CD14-positive monocyte (primary cell): Measurements from ENCODE around the gene ASMTL. TPM values are rescaled to one million over a fixed set of nuclear protein-coding genes. Genes with fewer than 3 reads are reported as not detected.
"Not testable (repeated sequence)": the region's sequence is repeated elsewhere in the genome, so short reads cannot be mapped to it uniquely, and the experiment has no call there.

Experiments used
- DNase-seq, 3 donors: peaks; one replicate each; pipeline ENCODE4 v3.0.0-alpha.2; 2011 to 2022
- H2AFZ ChIP-seq: 2 replicates; pipeline ENCODE4 v1.6.0; 2012; ENCODE audit warnings: mild to moderate bottlenecking, low read depth, low read length, inconsistent platforms; ENCODE audit not compliant: insufficient read depth, poor library complexity, severe bottlenecking
- H3K27ac ChIP-seq, 2 donors: 1 replicate in 1 of 2; 2 replicates in 1 of 2; pipeline ENCODE4 v1.5.1; 2012 to 2013; ENCODE audit warnings: low read length in 2 of 2, control low read depth in 1 of 2, inconsistent platforms in 1 of 2, low read depth in 1 of 2, mild to moderate bottlenecking in 1 of 2
- H3K27me3 ChIP-seq, 2 donors: one replicate each; pipeline versions ENCODE4 v1.6.0 to v1.6.1; 2011 to 2013; ENCODE audit warnings: low read length in 2 of 2; ENCODE audit not compliant: control insufficient read depth in 2 of 2, insufficient read depth in 2 of 2
- H3K36me3 ChIP-seq, 2 donors: replicated peaks in 1 of 2; 1 replicate in 1 of 2; 2 replicates in 1 of 2; pipeline versions ENCODE4 v1.5.1 to v1.6.1; 2012 to 2013; ENCODE audit warnings: low read length in 2 of 2, control low read depth in 1 of 2, inconsistent platforms in 1 of 2, mild to moderate bottlenecking in 1 of 2; ENCODE audit not compliant: insufficient read depth in 2 of 2, control insufficient read depth in 1 of 2
- H3K4me1 ChIP-seq, 2 donors: 1 replicate in 1 of 2; 2 replicates in 1 of 2; pipeline versions ENCODE4 v1.5.1 to v1.6.1; 2012 to 2013; ENCODE audit warnings: low read length in 2 of 2, control low read depth in 1 of 2, inconsistent platforms in 1 of 2, mild to moderate bottlenecking in 1 of 2, moderate library complexity in 1 of 2; ENCODE audit not compliant: insufficient read depth in 2 of 2, control insufficient read depth in 1 of 2
- H3K4me2 ChIP-seq: replicated peaks from 2 replicates; pipeline ENCODE3; 2012; ENCODE audit warnings: low read length, moderate library complexity, mild to moderate bottlenecking; ENCODE audit not compliant: poor library complexity, severe bottlenecking; ENCODE audit errors: extremely low read depth
- H3K4me3 ChIP-seq, 3 experiments: fragments of 200-600 bp in 1 of 3; sonication (generic) in 1 of 3; replicated peaks in 1 of 3; 1 replicate in 2 of 3; 2 replicates in 1 of 3; pipeline ENCODE4 v1.5.1; 2011 to 2013; ENCODE audit warnings: low read length in 3 of 3, mild to moderate bottlenecking in 3 of 3, control low read depth in 2 of 3, low read depth in 2 of 3, inconsistent platforms in 1 of 3, moderate library complexity in 1 of 3
- H3K79me2 ChIP-seq: 2 replicates; pipeline ENCODE4 v1.6.0; 2012; ENCODE audit warnings: mild to moderate bottlenecking, control low read depth, inconsistent platforms, low read length, moderate library complexity; ENCODE audit not compliant: insufficient read depth
- H3K9ac ChIP-seq: 2 replicates; pipeline ENCODE4 v1.6.0; 2017; ENCODE audit warnings: low read length, mild to moderate bottlenecking; ENCODE audit not compliant: insufficient read depth, poor library complexity, severe bottlenecking
- H3K9me3 ChIP-seq, 2 donors: replicated peaks in 1 of 2; 1 replicate in 1 of 2; 2 replicates in 1 of 2; pipeline versions ENCODE4 v1.5.1 to v1.6.1; 2012 to 2013; ENCODE audit warnings: low read length in 2 of 2, control low read depth in 1 of 2; ENCODE audit not compliant: control insufficient read depth in 1 of 2, insufficient read depth in 1 of 2
- H4K20me1 ChIP-seq: 2 replicates; pipeline ENCODE4 v1.6.0; 2012; ENCODE audit warnings: mild to moderate bottlenecking, low read length, control low read depth, moderate library complexity; ENCODE audit not compliant: insufficient read depth
- H3K27ac Mint-ChIP-seq, 7 donors: one replicate each; pipeline ENCODE4 v1.8.0; 2020; ENCODE audit warnings: mild to moderate bottlenecking in 7 of 7, mixed read lengths in 7 of 7, moderate library complexity in 6 of 7, inconsistent platforms in 2 of 7
- H3K27me3 Mint-ChIP-seq, 3 donors: one replicate each; pipeline ENCODE4 v1.8.0; 2021 to 2022; ENCODE audit warnings: low read depth in 3 of 3, mild to moderate bottlenecking in 3 of 3, mixed read lengths in 3 of 3, moderate library complexity in 3 of 3, inconsistent platforms in 1 of 3
- H3K36me3 Mint-ChIP-seq, 2 donors: one replicate each; pipeline ENCODE4 v1.8.0; 2020; ENCODE audit warnings: mixed read lengths in 2 of 2, inconsistent platforms in 1 of 2, mild to moderate bottlenecking in 1 of 2
- H3K4me1 Mint-ChIP-seq: one replicate; pipeline ENCODE4 v1.8.0; 2020; ENCODE audit warnings: mild to moderate bottlenecking, mixed read lengths
- H3K4me3 Mint-ChIP-seq, 2 donors: one replicate each; pipeline ENCODE4 v1.8.0; 2020; ENCODE audit warnings: mild to moderate bottlenecking in 2 of 2, mixed read lengths in 2 of 2, moderate library complexity in 1 of 2
- H3K9me3 Mint-ChIP-seq, 7 donors: one replicate each; pipeline ENCODE4 v1.8.0; 2020 to 2022; ENCODE audit warnings: mixed read lengths in 7 of 7, mild to moderate bottlenecking in 6 of 7, moderate library complexity in 6 of 7, inconsistent platforms in 2 of 7
- WGBS: methylation state at CpG from one replicate; pipeline ENCODE4 v1.1.5; 2013; ENCODE audit warnings: missing lambda C conversion rate; ENCODE audit not compliant: insufficient coverage; 5-methylcytosine and 5-hydroxymethylcytosine counted together
- intact Hi-C, 2 donors: fragments of 100-400 bp; cut with micrococcal nuclease; formaldehyde crosslinking; loops; one replicate each; pipeline versions ENCODE4 v1.15.0 to v1.15.1; 2023
- polyA plus RNA-seq, 3 donors: library from polyadenylated mRNA; depleted of rRNA in 1 of 3; unstranded in 2 of 3; stranded (reverse) in 1 of 3; fragments of 300-500 nt in 2 of 3; fragments of >200 nt in 1 of 3; fragmentation: Illumina TruSeq in 2 of 3; gene quantifications; 1 replicate in 2 of 3; 2 replicates in 1 of 3; pipeline ENCODE4 v1.2.3, GENCODE V29; 2012 to 2021
- TF ChIP-seq, protein P1 (sequence below): fragments of 200-600 bp; IDR thresholded peaks from one replicate; pipeline ENCODE4 v1.8.0; 2022; ENCODE audit warnings: antibody characterized with exemption, mild to moderate bottlenecking

Gene ASMTL
- polyA plus RNA-seq, 3 donors, result 19.0 to 31.5 (median 31.0) TPM

DNA sequence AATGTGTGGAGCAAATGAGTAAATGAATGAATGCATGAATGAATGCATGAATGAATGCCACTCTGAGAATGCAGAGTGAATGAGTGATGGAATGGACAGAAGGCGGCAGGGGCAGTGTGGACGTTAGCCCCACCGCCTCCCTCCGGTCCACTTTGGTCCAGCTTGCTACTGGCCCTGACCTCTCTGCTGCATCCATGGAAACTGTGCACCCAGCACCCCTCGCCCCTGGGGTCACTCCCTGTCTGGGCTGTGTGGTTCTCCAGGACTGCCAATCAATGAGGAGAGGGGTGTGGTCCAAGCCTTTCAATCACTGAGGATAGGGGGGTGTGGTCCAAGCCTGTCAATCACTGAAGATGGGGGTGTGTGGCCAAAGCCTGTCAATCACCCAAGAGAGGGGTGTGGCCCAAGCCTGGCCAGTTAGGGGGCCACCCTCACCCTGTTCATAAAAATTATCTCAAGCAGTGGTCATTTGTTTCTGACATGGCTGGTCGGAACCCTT lies 39.2 kb upstream of the ASMTL start:
- Histone ChIP-seq H3K9me3 (no peaks in the 10 kb centered on the region), H3K4me3 (no peak overlapping the region), H3K9ac (no peak overlapping the region), H4K20me1 (peaks cover 55% of the 10 kb centered on the region), H3K4me2 (no peak overlapping the region), H3K4me1 (peaks cover 15 to 25% of the 10 kb centered on the region in 2 donors), H3K27ac (no peak overlapping the region), H3K27me3 (no peaks in the 10 kb centered on the region), H3K36me3 (peaks cover 34 to 52% of the 10 kb centered on the region in 2 donors), H2AFZ (no peak overlapping the region), H3K79me2 (peaks cover 73% of the 10 kb centered on the region)
- peaks cover 0 to 8% (median 3%) of the 10 kb centered on the region in 7 donors for H3K9me3 Mint-ChIP-seq
- H3K4me3 Mint-ChIP-seq, result no peak overlapping the region
- peaks cover 35% of the 10 kb centered on the region for H3K4me1 Mint-ChIP-seq
- H3K27me3 Mint-ChIP-seq, result peaks cover 0 to 2% (median 2%) of the 10 kb centered on the region in 3 donors
- TF ChIP-seq, protein P1, sequence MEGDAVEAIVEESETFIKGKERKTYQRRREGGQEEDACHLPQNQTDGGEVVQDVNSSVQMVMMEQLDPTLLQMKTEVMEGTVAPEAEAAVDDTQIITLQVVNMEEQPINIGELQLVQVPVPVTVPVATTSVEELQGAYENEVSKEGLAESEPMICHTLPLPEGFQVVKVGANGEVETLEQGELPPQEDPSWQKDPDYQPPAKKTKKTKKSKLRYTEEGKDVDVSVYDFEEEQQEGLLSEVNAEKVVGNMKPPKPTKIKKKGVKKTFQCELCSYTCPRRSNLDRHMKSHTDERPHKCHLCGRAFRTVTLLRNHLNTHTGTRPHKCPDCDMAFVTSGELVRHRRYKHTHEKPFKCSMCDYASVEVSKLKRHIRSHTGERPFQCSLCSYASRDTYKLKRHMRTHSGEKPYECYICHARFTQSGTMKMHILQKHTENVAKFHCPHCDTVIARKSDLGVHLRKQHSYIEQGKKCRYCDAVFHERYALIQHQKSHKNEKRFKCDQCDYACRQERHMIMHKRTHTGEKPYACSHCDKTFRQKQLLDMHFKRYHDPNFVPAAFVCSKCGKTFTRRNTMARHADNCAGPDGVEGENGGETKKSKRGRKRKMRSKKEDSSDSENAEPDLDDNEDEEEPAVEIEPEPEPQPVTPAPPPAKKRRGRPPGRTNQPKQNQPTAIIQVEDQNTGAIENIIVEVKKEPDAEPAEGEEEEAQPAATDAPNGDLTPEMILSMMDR, result no peak
- 91% methylated on average over 4 of the region's 6 CpGs for WGBS
- intact Hi-C loops, result no loop called here
- DNase-seq, result no peak
- H3K27ac Mint-ChIP-seq, result peak overlapping the region in 4 of 7 donors; percentile 42 to 87 (median 68)
- H3K36me3 Mint-ChIP-seq, result peaks cover 49 to 55% of the 10 kb centered on the region in 2 donors

DNA sequence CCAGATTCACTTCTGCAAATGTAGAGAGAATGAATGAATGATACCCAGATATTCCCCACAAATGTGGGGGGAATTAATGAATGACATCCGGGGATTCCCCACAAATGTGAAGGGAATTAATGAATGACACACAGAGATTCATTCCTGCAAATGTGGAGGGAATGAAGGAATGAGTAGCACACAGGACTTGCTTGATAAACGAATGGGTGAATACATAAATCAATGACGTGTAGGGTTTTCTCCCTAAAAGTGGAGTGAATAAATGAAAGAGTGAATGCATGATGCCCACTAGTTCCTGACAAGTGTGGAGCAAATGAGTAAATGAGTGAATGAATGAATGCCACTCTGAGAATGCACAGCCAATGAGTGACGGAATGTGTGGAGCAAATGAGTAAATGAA lies 38.5 kb upstream of the ASMTL start:
- peaks cover 39% of the 10 kb centered on the region for H3K4me1 Mint-ChIP-seq
- H3K36me3 Mint-ChIP-seq, result peaks cover 51 to 57% of the 10 kb centered on the region in 2 donors

DNA sequence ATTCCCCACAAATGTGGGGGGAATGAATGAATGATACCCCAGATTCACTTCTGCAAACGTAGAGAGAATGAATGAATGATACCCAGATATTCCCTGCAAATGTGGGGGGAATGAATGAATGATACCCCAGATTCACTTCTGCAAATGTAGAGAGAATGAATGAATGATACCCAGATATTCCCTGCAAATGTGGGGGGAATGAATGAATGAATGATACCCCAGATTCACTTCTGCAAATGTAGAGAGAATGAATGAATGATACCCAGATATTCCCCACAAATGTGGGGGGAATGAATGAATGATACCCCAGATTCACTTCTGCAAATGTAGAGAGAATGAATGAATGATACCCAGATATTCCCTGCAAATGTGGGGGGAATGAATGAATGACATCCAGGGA lies 38.0 kb upstream of the ASMTL start:
- H3K27ac ChIP-seq, H3K4me3 Mint-ChIP-seq, intact Hi-C loops, H3K27ac Mint-ChIP-seq, H3K4me3 ChIP-seq, H3K4me2 ChIP-seq, H3K9me3 ChIP-seq, DNase-seq, H2AFZ ChIP-seq, H3K9ac ChIP-seq, H3K27me3 Mint-ChIP-seq, H3K27me3 ChIP-seq: not testable (repeated sequence)
- Mint-ChIP-seq H3K4me1 (peaks cover 39% of the 10 kb centered on the region), H3K36me3 (peaks cover 51 to 55% of the 10 kb centered on the region in 2 donors), H3K9me3 (peaks cover 0 to 11% (median 3%) of the 10 kb centered on the region in 7 donors)
- Histone ChIP-seq H3K36me3 (peaks cover 33 to 55% of the 10 kb centered on the region in 2 donors), H4K20me1 (peaks cover 65% of the 10 kb centered on the region), H3K4me1 (peaks cover 15 to 28% of the 10 kb centered on the region in 2 donors), H3K79me2 (peaks cover 74% of the 10 kb centered on the region)
- no CpG with 5 or more reads among the region's 1 CpG for WGBS

More for the DNA sequence above, 38.5 kb upstream of the ASMTL start:
- H2AFZ ChIP-seq, H3K4me3 ChIP-seq, H3K9me3 ChIP-seq, DNase-seq, H3K27ac ChIP-seq, H3K4me2 ChIP-seq, H3K27me3 ChIP-seq, H3K27ac Mint-ChIP-seq, H3K4me3 Mint-ChIP-seq, H3K9ac ChIP-seq, intact Hi-C loops, H3K27me3 Mint-ChIP-seq, H3K9me3 Mint-ChIP-seq: not testable (repeated sequence)
- Histone ChIP-seq H3K4me1 (peaks cover 15 to 28% of the 10 kb centered on the region in 2 donors), H4K20me1 (peaks cover 62% of the 10 kb centered on the region), H3K79me2 (peaks cover 74% of the 10 kb centered on the region), H3K36me3 (peaks cover 38 to 55% of the 10 kb centered on the region in 2 donors)
- 92% methylated on average over 3 of the region's 4 CpGs for WGBS

DNA sequence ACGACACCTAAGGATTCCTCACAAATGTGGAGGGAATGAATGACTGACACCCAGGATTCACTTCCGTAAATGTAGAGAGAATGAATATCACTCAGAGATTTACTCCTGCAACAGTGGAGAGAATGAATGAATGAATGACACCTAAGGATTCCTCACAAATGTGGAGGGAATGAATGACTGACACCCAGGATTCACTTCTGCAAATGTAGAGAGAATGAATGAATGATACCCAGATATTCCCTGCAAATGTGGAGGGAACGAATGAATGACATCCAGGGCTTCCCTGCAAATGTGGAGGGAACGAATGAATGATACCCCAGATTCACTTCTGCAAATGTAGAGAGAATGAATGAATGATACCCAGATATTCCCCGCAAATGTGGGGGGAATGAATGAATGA lies 36.6 kb upstream of the ASMTL start:
- peaks cover 0 to 11% (median 3%) of the 10 kb centered on the region in 7 donors for H3K9me3 Mint-ChIP-seq
- H3K4me2 ChIP-seq, DNase-seq, H3K9me3 ChIP-seq, H3K27me3 ChIP-seq, H3K27ac ChIP-seq, H3K9ac ChIP-seq, H3K27ac Mint-ChIP-seq, intact Hi-C loops, H3K4me3 Mint-ChIP-seq, H2AFZ ChIP-seq, H3K27me3 Mint-ChIP-seq, H3K4me3 ChIP-seq: not testable (repeated sequence)
- H3K79me2 ChIP-seq, result peaks cover 75% of the 10 kb centered on the region
- peaks cover 38% of the 10 kb centered on the region for H3K4me1 Mint-ChIP-seq
- H3K36me3 ChIP-seq, result peaks cover 33 to 54% of the 10 kb centered on the region in 2 donors
- WGBS, result no CpG with 5 or more reads among the region's 5 CpGs
- H3K36me3 Mint-ChIP-seq, result peaks cover 47 to 51% of the 10 kb centered on the region in 2 donors
- peaks cover 71% of the 10 kb centered on the region for H4K20me1 ChIP-seq
- peaks cover 20 to 30% of the 10 kb centered on the region in 2 donors for H3K4me1 ChIP-seq
